ENCODE data around the gene CPEB4.

DNA sequence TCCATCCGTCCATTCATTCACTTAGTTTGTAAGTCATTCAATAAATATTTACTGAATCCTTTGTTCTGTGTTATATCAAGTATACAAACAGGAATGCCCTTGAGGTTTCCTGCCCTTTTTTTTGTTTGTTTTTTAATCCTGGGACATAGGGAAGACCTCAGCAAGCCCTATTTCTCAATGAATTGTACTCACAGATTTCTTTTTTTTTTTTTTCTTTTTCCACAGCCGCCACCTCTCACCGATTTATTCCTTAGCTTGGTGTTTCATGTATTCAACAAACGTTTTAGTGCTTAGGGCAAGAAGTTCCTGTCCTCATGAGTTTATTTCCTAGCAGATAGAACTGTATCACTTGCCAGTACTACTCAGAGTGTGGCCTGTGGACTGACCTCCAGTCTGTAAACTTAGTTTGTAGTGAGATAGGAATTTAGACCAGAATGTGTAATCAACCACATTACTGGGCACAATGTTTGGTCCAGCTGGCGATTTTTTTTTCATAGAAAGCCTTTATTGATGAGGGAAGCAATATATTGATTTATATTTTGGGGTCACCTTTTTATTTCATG lies 65.5 kb downstream of the CPEB4 start:
- TF ChIP-seq, protein P1, sequence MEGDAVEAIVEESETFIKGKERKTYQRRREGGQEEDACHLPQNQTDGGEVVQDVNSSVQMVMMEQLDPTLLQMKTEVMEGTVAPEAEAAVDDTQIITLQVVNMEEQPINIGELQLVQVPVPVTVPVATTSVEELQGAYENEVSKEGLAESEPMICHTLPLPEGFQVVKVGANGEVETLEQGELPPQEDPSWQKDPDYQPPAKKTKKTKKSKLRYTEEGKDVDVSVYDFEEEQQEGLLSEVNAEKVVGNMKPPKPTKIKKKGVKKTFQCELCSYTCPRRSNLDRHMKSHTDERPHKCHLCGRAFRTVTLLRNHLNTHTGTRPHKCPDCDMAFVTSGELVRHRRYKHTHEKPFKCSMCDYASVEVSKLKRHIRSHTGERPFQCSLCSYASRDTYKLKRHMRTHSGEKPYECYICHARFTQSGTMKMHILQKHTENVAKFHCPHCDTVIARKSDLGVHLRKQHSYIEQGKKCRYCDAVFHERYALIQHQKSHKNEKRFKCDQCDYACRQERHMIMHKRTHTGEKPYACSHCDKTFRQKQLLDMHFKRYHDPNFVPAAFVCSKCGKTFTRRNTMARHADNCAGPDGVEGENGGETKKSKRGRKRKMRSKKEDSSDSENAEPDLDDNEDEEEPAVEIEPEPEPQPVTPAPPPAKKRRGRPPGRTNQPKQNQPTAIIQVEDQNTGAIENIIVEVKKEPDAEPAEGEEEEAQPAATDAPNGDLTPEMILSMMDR (IDR thresholded peaks at IDR 0.05; ENCODE audit: low read depth, low read length, missing input control) = no peak
- no peak for TF ChIP-seq FOXA1 (IDR thresholded peaks at IDR 0.05)
- TF ChIP-seq MAX (IDR thresholded peaks at IDR 0.05) = peak; percentile 59
- TF ChIP-seq, protein P2, sequence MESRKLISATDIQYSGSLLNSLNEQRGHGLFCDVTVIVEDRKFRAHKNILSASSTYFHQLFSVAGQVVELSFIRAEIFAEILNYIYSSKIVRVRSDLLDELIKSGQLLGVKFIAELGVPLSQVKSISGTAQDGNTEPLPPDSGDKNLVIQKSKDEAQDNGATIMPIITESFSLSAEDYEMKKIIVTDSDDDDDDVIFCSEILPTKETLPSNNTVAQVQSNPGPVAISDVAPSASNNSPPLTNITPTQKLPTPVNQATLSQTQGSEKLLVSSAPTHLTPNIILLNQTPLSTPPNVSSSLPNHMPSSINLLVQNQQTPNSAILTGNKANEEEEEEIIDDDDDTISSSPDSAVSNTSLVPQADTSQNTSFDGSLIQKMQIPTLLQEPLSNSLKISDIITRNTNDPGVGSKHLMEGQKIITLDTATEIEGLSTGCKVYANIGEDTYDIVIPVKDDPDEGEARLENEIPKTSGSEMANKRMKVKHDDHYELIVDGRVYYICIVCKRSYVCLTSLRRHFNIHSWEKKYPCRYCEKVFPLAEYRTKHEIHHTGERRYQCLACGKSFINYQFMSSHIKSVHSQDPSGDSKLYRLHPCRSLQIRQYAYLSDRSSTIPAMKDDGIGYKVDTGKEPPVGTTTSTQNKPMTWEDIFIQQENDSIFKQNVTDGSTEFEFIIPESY (IDR thresholded peaks at IDR 0.05) = no peak
- no peak for TF ChIP-seq GABPA (IDR thresholded peaks at IDR 0.05 in 1 of 2, conservative IDR thresholded peaks at IDR 0.05 in 1 of 2)
- TF ChIP-seq RAD21 (IDR thresholded peaks at IDR 0.05) = peak; percentile 35 to 46
- TF ChIP-seq TAF1 (conservative IDR thresholded peaks at IDR 0.05) = no peak
- peak in 1 of 2 donors; percentile 61 for TF ChIP-seq JUND (IDR thresholded peaks at IDR 0.05)
